HEK293 (cell line): ENCODE data around the gene BDP1.

Source experiments
- CTCF ChIA-PET: fragments of 350-600 bp; formaldehyde crosslinking; extraction: SDS; loops from one replicate; lab custom pipeline; 2021; ENCODE audit warnings: antibody characterized with exemption; lab: Yijun Ruan, JAX
- POLR2A ChIA-PET: fragments of 300-600 bp; formaldehyde crosslinking; extraction: SDS; loops from one replicate; lab custom pipeline; 2020; ENCODE audit warnings: antibody characterized with exemption, inconsistent platforms; lab: Yijun Ruan, JAX
- H3K27ac ChIP-seq: fragments of 200-500 bp; sonication (Bioruptor generic); 2 replicates; pipeline ENCODE4 v1.5.1; 2014; ENCODE audit warnings: low read depth, low read length, control low read depth, inconsistent platforms; ENCODE audit errors: extremely low read depth
- H3K36me3 ChIP-seq, 2 experiments: fragments of 200-500 bp in 1 of 2; sonication (Bioruptor generic) in 1 of 2; 1 replicate in 1 of 2; 2 replicates in 1 of 2; pipeline ENCODE4 v1.5.1; 2014 to 2017; ENCODE audit warnings: inconsistent platforms in 2 of 2, low read length in 2 of 2; ENCODE audit not compliant: control insufficient read depth in 2 of 2, insufficient read depth in 1 of 2
- H3K4me1 ChIP-seq: fragments of 200-500 bp; sonication (Bioruptor generic); 2 replicates; pipeline ENCODE4 v1.5.1; 2014; ENCODE audit warnings: mild to moderate bottlenecking, low read length, inconsistent platforms; ENCODE audit not compliant: control insufficient read depth, insufficient read depth
- H3K4me3 ChIP-seq: 2 replicates; pipeline ENCODE4 v1.5.1; 2011; ENCODE audit warnings: low read depth, mild to moderate bottlenecking, control low read depth, low read length, moderate library complexity
- H3K9me3 ChIP-seq: fragments of 200-500 bp; sonication (Bioruptor generic); 2 replicates; pipeline ENCODE4 v1.5.1; 2014; ENCODE audit warnings: low read depth, low read length, inconsistent platforms; ENCODE audit not compliant: control insufficient read depth, insufficient read depth
- BCL11A ChIP-seq: fragments of 450-650 bp; formaldehyde crosslinking; IDR thresholded peaks from 2 replicates; pipeline ENCODE4 v1.5.1; 2016; ENCODE audit warnings: low read depth, missing biosample characterization, missing genetic modification characterization
- EGR2 ChIP-seq: fragments of 450-650 bp; formaldehyde crosslinking; IDR thresholded peaks from 2 replicates; pipeline ENCODE4 v1.5.1; 2016; ENCODE audit warnings: low read depth, missing biosample characterization, missing genetic modification characterization
- HOXD13 ChIP-seq: sonication (generic); formaldehyde crosslinking; IDR thresholded peaks from 2 replicates; pipeline ENCODE4 v1.8.0; 2022; ENCODE audit warnings: missing genetic modification reagents, borderline replicate concordance
- KLF9 ChIP-seq: fragments of 450-650 bp; formaldehyde crosslinking; IDR thresholded peaks from 2 replicates; pipeline ENCODE4 v1.5.1; 2016; ENCODE audit warnings: missing biosample characterization, missing genetic modification characterization, low read depth
- SCRT2 ChIP-seq: fragments of 450-650 bp; formaldehyde crosslinking; IDR thresholded peaks from 2 replicates; pipeline ENCODE4 v1.5.1; 2016; ENCODE audit warnings: missing biosample characterization, missing genetic modification characterization
- TRIM28 ChIP-seq: IDR thresholded peaks from 2 replicates; pipeline ENCODE4 v1.6.1; 2011; ENCODE audit warnings: low read length, control low read depth, borderline replicate concordance
- ZBTB8A ChIP-seq: fragments of 450-650 bp; formaldehyde crosslinking; IDR thresholded peaks from 2 replicates; pipeline ENCODE4 v1.5.1; 2016; ENCODE audit warnings: missing biosample characterization, missing genetic modification characterization
- ZNF133 ChIP-seq: fragments of 450-650 bp; formaldehyde crosslinking; IDR thresholded peaks from 2 replicates; pipeline ENCODE4 v1.5.1; 2016; ENCODE audit warnings: missing biosample characterization, missing genetic modification characterization
- ZNF202 ChIP-seq: fragments of 450-650 bp; formaldehyde crosslinking; IDR thresholded peaks from 2 replicates; pipeline ENCODE4 v1.5.1; 2016; ENCODE audit warnings: missing biosample characterization, missing genetic modification characterization, borderline replicate concordance
- ZNF221 ChIP-seq: fragments of 450-650 bp; formaldehyde crosslinking; IDR thresholded peaks from 2 replicates; pipeline ENCODE4 v1.5.1; 2017; ENCODE audit warnings: missing biosample characterization, missing genetic modification characterization, borderline replicate concordance
- ZNF266 ChIP-seq: fragments of 450-650 bp; formaldehyde crosslinking; IDR thresholded peaks from 2 replicates; pipeline ENCODE4 v1.5.1; 2016; ENCODE audit warnings: missing biosample characterization, missing genetic modification characterization, low read depth
- ZNF366 ChIP-seq: fragments of 450-650 bp; formaldehyde crosslinking; conservative IDR thresholded peaks from 2 replicates; pipeline ENCODE4 v1.5.1; 2016; ENCODE audit warnings: missing biosample characterization, missing genetic modification characterization
- ZNF514 ChIP-seq: fragments of 450-650 bp; formaldehyde crosslinking; IDR thresholded peaks from 2 replicates; pipeline ENCODE4 v1.5.1; 2016; ENCODE audit warnings: missing biosample characterization, missing genetic modification characterization
- ZNF660 ChIP-seq: fragments of 450-650 bp; IDR thresholded peaks from 2 replicates; pipeline ENCODE4 v1.5.1; 2018; ENCODE audit warnings: missing biosample characterization, mild to moderate bottlenecking, missing genetic modification characterization
- ZNF701 ChIP-seq: fragments of 450-650 bp; formaldehyde crosslinking; IDR thresholded peaks from 2 replicates; pipeline ENCODE4 v1.5.1; 2016; ENCODE audit warnings: missing biosample characterization, missing genetic modification characterization
- ZNF776 ChIP-seq: fragments of 450-650 bp; formaldehyde crosslinking; IDR thresholded peaks from 2 replicates; pipeline ENCODE4 v1.5.0; 2017; ENCODE audit warnings: missing biosample characterization, missing genetic modification characterization, borderline replicate concordance
- ZNF837 ChIP-seq: fragments of 450-650 bp; formaldehyde crosslinking; IDR thresholded peaks from 2 replicates; pipeline ENCODE4 v1.5.1; 2016; ENCODE audit warnings: missing biosample characterization, missing genetic modification characterization
- ZSCAN30 ChIP-seq: fragments of 450-650 bp; IDR thresholded peaks from 2 replicates; pipeline ENCODE4 v1.5.1; 2018; ENCODE audit warnings: missing biosample characterization, mild to moderate bottlenecking, missing genetic modification characterization, moderate library complexity
- TF ChIP-seq, protein P1 (sequence below): fragments of 450-650 bp; formaldehyde crosslinking; IDR thresholded peaks from 2 replicates; pipeline ENCODE4 v1.5.1; 2017; ENCODE audit warnings: missing biosample characterization, missing genetic modification characterization
- TF ChIP-seq, protein P2 (sequence below): fragments of 450-650 bp; formaldehyde crosslinking; conservative IDR thresholded peaks from 2 replicates; pipeline ENCODE4 v1.5.1; 2016; ENCODE audit warnings: low read depth, missing biosample characterization, missing genetic modification characterization
- TF ChIP-seq, protein P3 (sequence below): fragments of 450-650 bp; formaldehyde crosslinking; IDR thresholded peaks from 2 replicates; pipeline ENCODE4 v1.5.1; 2017; ENCODE audit warnings: missing biosample characterization, missing genetic modification characterization
- TF ChIP-seq, protein P4 (sequence below): sonication (generic); formaldehyde crosslinking; IDR thresholded peaks from 2 replicates; pipeline ENCODE4 v1.8.1; 2022; ENCODE audit warnings: mild to moderate bottlenecking, moderate library complexity, missing genetic modification reagents

BDP1 gene

DNA sequence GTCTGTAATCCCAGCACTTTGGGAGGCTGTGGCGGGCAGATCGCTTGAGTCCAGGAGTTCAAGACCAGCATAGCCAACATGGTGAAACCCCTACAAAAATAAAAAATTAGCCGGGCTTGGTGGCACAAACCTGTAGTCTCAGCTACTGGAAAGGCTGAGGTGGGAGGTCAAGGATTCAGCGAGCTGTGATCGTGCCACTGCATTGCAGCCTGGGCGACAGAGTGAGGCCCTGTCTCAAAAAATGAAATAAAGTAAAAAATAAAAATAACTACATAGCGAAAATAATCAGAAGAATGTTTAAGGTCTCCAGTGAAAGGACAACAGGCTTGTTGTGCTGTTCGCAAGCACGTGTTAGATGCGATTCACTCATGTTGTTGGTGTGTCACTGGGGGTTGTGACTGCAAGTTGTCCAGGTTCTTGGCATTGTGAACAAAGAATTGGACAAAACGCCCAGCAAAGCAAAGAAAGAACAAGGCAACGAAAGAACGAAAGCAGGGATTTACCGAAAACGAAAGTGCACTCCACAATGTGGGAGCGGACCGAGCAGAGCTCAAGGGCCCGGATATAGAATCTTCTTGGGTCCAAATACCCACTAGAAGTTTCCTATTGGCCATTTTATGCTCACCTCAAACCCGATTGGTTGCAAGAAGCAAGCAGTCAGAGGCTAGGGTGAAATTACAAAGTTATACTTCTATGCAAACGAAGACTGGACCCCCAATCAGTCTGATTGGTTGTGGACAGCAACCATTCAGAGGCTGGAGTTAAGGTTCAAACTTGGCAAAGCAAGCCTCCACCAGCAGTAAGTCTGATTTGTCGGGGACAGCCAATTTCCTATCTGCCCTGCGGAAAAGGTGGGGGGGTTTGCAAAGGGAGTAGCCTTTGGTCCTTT lies 130.8 kb downstream of the BDP1 start:
- Histone ChIP-seq H3K9me3 (no peaks in the 10 kb centered on the region), H3K4me3 (peak overlapping the region; percentile 71), H3K4me1 (0 out of 2 replicates have a peak, but pooled peaks cover 2% of the 10 kb centered on the region), H3K27ac (no peak overlapping the region; the same call in 1 of the 2 replicates)
- CTCF ChIA-PET = interaction anchor here (0.6 to 1.9 kb wide), 4 partner anchors 15 to 643 kb away, joined by 3 to 15 read pairs (median 4); no protein-coding TSS in a partner anchor
- TF ChIP-seq ZNF514 (tag by site-specific recombination) (no peak), HOXD13 (CRISPR knock-in tag) (no peak), ZNF776 (tag by site-specific recombination) (no peak)
- TF ChIP-seq, all 188 proteins: peak for 0
- H3K36me3 ChIP-seq = no peaks in the 10 kb centered on the region; a peak in 1 of 3 replicates
- POLR2A ChIA-PET = interaction anchor here (0.9 to 2.7 kb wide), 2 partner anchors 15 to 133 kb away, joined by 3 to 20 read pairs; partner anchors contain the start of gene CARTPT

DNA sequence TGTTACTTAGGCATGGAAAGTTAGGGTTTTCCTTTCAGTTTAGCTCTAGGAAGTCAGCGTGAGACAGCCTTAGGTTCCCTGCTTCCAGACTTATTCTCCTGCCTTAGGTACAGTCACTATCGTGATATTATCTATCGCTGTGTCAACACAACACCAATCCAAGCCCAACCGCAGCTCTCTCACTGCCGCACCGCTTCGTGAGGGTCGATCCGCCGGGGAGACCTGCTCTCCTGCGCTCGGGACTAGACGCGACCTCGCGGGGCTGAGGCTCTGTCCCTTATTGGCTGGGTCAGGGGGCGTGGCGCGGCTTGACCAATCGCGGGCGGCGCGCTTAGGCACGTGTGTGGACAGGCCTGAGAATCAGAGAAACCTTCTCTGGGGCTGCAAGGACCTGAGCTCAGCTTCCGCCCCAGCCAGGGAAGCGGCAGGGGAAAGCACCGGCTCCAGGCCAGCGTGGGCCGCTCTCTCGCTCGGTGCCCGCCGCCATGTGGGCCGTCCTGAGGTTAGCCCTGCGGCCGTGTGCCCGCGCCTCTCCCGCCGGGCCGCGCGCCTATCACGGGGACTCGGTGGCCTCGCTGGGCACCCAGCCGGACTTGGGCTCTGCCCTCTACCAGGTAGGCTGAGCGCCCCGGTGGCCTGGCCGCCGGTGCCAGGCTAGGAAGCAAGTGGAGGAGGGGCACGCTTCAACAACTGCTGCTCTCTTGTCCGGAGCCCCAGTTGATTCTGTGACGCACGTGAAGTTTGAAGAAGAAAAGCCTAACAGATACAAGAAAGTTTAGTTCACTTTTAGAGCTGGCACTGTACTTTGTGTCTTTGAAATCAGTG lies 131.7 kb downstream of the BDP1 start, which contains the start of gene MCCC2:
TSS of gene MCCC2 (plus strand) at position 400 of the 825 bp plus-strand sequence. CDS start at position 486, 86 bp downstream.
- CTCF ChIA-PET = interaction anchor here (1.2 to 1.9 kb wide), 2 partner anchors 14 to 16 kb away, joined by 3 to 15 read pairs; no protein-coding TSS in a partner anchor
- H3K4me1 ChIP-seq = 0 out of 2 replicates have a peak, but pooled peaks cover 2% of the 10 kb centered on the region
- H3K4me3 ChIP-seq = peak within 1 kb of the TSS; percentile 71
- no peaks in the 10 kb centered on the region; a peak in 1 of 3 replicates for H3K36me3 ChIP-seq
- no peaks in the 10 kb centered on the region for H3K9me3 ChIP-seq
- POLR2A ChIA-PET = interaction anchor here (0.6 to 2.7 kb wide), 6 partner anchors 14 to 132 kb away, joined by 3 to 20 read pairs (median 4); partner anchors contain the start of gene CARTPT
- peak within 1 kb of the TSS; percentile 76 for H3K27ac ChIP-seq
- TF ChIP-seq EGR2 (tag by site-specific recombination) = peak; percentile 52
- peak; percentile 82 for TF ChIP-seq KLF9 (tag by site-specific recombination)
- TF ChIP-seq, protein P1, sequence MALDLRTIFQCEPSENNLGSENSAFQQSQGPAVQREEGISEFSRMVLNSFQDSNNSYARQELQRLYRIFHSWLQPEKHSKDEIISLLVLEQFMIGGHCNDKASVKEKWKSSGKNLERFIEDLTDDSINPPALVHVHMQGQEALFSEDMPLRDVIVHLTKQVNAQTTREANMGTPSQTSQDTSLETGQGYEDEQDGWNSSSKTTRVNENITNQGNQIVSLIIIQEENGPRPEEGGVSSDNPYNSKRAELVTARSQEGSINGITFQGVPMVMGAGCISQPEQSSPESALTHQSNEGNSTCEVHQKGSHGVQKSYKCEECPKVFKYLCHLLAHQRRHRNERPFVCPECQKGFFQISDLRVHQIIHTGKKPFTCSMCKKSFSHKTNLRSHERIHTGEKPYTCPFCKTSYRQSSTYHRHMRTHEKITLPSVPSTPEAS = no peak; the same call in 1 of the 2 replicates
- peak; percentile 52 for TF ChIP-seq ZNF660 (tag by site-specific recombination)
- no peak for TF ChIP-seq SCRT2 (tag by site-specific recombination)
- no peak for TF ChIP-seq ZNF266 (tag by site-specific recombination)
- no peak for TF ChIP-seq ZNF202 (tag by site-specific recombination)
- no peak for TF ChIP-seq ZNF133 (tag by site-specific recombination)
- TF ChIP-seq ZSCAN30 (tag by site-specific recombination) = peak; percentile 84
- TF ChIP-seq, protein P2, sequence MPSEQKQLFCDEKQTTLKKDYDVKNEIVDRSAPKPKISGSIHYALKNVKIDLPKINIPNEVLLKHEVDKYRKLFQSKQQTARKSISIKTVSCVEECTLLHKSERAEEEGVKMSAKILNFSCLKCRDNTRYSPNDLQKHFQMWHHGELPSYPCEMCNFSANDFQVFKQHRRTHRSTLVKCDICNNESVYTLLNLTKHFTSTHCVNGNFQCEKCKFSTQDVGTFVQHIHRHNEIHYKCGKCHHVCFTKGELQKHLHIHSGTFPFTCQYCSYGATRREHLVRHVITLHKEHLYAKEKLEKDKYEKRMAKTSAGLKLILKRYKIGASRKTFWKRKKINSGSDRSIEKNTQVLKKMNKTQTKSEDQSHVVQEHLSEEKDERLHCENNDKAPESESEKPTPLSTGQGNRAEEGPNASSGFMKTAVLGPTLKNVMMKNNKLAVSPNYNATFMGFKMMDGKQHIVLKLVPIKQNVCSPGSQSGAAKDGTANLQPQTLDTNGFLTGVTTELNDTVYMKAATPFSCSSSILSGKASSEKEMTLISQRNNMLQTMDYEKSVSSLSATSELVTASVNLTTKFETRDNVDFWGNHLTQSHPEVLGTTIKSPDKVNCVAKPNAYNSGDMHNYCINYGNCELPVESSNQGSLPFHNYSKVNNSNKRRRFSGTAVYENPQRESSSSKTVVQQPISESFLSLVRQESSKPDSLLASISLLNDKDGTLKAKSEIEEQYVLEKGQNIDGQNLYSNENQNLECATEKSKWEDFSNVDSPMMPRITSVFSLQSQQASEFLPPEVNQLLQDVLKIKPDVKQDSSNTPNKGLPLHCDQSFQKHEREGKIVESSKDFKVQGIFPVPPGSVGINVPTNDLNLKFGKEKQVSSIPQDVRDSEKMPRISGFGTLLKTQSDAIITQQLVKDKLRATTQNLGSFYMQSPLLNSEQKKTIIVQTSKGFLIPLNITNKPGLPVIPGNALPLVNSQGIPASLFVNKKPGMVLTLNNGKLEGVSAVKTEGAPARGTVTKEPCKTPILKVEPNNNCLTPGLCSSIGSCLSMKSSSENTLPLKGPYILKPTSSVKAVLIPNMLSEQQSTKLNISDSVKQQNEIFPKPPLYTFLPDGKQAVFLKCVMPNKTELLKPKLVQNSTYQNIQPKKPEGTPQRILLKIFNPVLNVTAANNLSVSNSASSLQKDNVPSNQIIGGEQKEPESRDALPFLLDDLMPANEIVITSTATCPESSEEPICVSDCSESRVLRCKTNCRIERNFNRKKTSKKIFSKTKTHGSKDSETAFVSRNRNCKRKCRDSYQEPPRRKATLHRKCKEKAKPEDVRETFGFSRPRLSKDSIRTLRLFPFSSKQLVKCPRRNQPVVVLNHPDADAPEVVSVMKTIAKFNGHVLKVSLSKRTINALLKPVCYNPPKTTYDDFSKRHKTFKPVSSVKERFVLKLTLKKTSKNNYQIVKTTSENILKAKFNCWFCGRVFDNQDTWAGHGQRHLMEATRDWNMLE (tag by site-specific recombination) = peak; percentile 55; the same call in 1 of the 2 replicates
- no peak for TF ChIP-seq ZNF366 (tag by site-specific recombination)
- TF ChIP-seq, protein P3, sequence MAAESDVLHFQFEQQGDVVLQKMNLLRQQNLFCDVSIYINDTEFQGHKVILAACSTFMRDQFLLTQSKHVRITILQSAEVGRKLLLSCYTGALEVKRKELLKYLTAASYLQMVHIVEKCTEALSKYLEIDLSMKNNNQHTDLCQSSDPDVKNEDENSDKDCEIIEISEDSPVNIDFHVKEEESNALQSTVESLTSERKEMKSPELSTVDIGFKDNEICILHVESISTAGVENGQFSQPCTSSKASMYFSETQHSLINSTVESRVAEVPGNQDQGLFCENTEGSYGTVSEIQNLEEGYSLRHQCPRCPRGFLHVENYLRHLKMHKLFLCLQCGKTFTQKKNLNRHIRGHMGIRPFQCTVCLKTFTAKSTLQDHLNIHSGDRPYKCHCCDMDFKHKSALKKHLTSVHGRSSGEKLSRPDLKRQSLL (tag by site-specific recombination) = no peak
- TF ChIP-seq, protein P4, sequence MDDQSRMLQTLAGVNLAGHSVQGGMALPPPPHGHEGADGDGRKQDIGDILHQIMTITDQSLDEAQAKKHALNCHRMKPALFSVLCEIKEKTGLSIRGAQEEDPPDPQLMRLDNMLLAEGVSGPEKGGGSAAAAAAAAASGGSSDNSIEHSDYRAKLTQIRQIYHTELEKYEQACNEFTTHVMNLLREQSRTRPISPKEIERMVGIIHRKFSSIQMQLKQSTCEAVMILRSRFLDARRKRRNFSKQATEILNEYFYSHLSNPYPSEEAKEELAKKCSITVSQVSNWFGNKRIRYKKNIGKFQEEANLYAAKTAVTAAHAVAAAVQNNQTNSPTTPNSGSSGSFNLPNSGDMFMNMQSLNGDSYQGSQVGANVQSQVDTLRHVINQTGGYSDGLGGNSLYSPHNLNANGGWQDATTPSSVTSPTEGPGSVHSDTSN = no peak
- no peak for TF ChIP-seq ZNF221 (tag by site-specific recombination)
- TF ChIP-seq BCL11A (tag by site-specific recombination) = no peak
- TF ChIP-seq ZNF837 (tag by site-specific recombination) = no peak
- no peak for TF ChIP-seq TRIM28
- no peak for TF ChIP-seq ZNF701 (tag by site-specific recombination)
- TF ChIP-seq ZBTB8A (tag by site-specific recombination) = peak; percentile 91
